ENCODE data around the gene CORO7.

The CORO7 gene

DNA sequence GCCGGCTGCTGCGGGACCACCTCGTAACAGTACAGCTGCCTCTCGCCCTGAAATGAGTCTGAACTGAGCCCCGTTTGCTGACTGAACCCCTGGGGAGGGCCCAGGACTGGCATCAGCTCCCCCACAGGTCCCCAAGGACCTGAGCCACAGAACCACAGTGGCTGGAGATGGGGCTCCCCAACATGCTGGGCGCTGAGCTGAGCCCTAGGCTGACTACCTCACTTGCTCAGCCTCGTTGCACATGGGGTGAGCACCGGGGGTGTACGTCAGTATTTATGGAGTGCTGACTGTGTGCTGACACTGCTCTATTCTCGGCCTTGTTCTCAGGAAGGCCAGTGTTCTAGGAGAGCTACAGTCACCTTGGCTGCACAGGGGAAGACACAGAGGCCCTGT, 51.4 kb downstream of the CORO7 start:
- TF ChIP-seq, protein P1, sequence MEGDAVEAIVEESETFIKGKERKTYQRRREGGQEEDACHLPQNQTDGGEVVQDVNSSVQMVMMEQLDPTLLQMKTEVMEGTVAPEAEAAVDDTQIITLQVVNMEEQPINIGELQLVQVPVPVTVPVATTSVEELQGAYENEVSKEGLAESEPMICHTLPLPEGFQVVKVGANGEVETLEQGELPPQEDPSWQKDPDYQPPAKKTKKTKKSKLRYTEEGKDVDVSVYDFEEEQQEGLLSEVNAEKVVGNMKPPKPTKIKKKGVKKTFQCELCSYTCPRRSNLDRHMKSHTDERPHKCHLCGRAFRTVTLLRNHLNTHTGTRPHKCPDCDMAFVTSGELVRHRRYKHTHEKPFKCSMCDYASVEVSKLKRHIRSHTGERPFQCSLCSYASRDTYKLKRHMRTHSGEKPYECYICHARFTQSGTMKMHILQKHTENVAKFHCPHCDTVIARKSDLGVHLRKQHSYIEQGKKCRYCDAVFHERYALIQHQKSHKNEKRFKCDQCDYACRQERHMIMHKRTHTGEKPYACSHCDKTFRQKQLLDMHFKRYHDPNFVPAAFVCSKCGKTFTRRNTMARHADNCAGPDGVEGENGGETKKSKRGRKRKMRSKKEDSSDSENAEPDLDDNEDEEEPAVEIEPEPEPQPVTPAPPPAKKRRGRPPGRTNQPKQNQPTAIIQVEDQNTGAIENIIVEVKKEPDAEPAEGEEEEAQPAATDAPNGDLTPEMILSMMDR (IDR thresholded peaks at IDR 0.05; ENCODE audit: low read depth, low read length): no peak
- no peak for DNase-seq (ENCODE audit: low read depth in 2 of 2)
- no peak overlapping the region for H3K4me3 ChIP-seq (replicated peaks in 1 of 2; ENCODE audit: low read depth in 2 of 2, low read length in 2 of 2)

GRCh38 chr16:4364196-4365013, 52.0 kb downstream of the CORO7 start:
- H3K4me3 ChIP-seq (replicated peaks in 1 of 2; ENCODE audit: low read depth in 2 of 2, low read length in 2 of 2): no peak overlapping the region
- no peak for DNase-seq (ENCODE audit: low read depth in 2 of 2)
- TF ChIP-seq, protein P1 (IDR thresholded peaks at IDR 0.05; ENCODE audit: low read depth, low read length): no peak

DNA sequence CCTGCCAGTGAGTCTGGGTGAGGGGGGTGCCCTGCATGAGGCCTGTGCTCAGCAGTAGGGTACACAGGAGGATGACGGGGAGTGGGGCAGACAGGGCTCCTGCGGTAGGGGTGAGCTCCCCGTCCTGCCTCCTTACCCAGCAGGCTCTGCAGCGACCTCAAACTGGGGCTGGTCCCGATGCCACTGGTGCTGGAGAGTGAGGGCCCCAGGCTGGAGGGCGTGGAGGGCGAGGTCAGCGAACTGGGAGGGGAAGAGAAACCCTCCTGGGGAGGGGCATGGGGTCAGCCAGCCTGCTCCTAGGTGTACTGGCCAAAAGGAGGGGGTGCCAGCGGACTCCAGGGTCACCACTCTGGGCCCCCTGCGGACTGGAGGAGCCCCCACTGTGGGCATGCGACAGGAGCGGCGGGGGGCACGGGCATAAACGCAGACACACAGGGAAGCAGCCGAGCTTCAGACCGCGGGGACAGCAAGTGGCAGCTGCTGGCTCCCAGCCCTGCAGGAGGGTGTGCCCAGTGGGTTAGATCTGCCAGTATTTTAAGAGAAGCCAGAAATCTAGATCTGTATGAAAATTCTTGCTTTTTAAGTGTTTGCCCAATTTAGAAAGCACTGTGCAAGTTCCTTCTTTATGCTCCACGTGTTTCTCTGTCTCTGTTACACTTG, 53.8 kb downstream of the CORO7 start:
- TF ChIP-seq, protein P1 (IDR thresholded peaks at IDR 0.05; ENCODE audit: low read depth, low read length): no peak
- H3K4me3 ChIP-seq (replicated peaks in 1 of 2; ENCODE audit: low read depth in 2 of 2, low read length in 2 of 2): no peak overlapping the region
- no peak for DNase-seq (ENCODE audit: low read depth in 2 of 2)

- DNase-seq (ENCODE audit: low read depth in 2 of 2): no peak
- TF ChIP-seq, protein P1 (IDR thresholded peaks at IDR 0.05; ENCODE audit: low read depth, low read length): no peak
- no peak overlapping the region for H3K4me3 ChIP-seq (replicated peaks in 1 of 2; ENCODE audit: low read depth in 2 of 2, low read length in 2 of 2)
These were observed 54.5 kb downstream of the CORO7 start for GRCh38 chr16:4361944-4362311.

GRCh38 chr16:4361033-4361943, 55.1 kb downstream of the CORO7 start:
- no peak for DNase-seq (ENCODE audit: low read depth in 2 of 2)
- TF ChIP-seq, protein P1 (IDR thresholded peaks at IDR 0.05; ENCODE audit: low read depth, low read length): no peak
- H3K4me3 ChIP-seq (replicated peaks in 1 of 2; ENCODE audit: low read depth in 2 of 2, low read length in 2 of 2): no peak overlapping the region

DNA sequence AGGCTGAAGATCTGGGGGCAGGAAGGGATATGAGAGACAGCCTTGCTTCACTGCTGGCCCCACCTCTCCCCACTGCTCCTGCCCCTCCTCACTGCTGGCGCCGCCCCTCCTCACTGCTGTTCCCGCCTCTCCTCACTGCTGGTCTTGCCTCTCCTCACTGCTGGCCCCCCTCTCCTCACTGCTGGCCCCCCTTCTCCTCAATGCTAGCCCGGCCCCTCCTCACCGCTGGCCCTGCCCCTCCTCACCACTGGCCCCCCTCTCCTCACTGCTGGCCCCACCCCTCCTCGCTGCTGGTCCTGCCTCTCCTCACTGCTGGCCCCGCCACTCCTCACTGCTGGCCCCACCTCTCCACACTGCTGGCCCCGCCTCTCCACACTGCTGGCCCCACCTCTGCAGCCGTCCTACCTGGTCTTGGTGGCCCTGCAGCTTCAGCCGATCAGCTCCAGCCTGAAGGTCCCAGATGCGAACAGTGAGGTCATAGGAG, 55.8 kb downstream of the CORO7 start:
- no peak for DNase-seq (ENCODE audit: low read depth in 2 of 2)
- no peak overlapping the region for H3K4me3 ChIP-seq (replicated peaks in 1 of 2; ENCODE audit: low read depth in 2 of 2, low read length in 2 of 2)

More for the DNA sequence above, 55.8 kb downstream of the CORO7 start:
- TF ChIP-seq, protein P1 (IDR thresholded peaks at IDR 0.05; ENCODE audit: low read depth, low read length): no peak

Measured in cardiac fibroblast (primary cell).